ENCODE results near the gene EFCAB6.

Gene EFCAB6

GRCh38 chr22:43569111-43569510, 243.0 kb downstream of the EFCAB6 start:
- H3K4me3 ChIP-seq (ENCODE audit: low read depth, low read length) = no peak overlapping the region
- DNase-seq (ENCODE audit: low read depth) = no peak
- no peak for TF ChIP-seq CTCF (IDR thresholded peaks at IDR 0.05; ENCODE audit: low read depth, low read length, missing control alignments)
- in situ Hi-C loops (cut with HindIII; ENCODE audit: low sequenced_read_pairs) = no loop called here

GRCh38 chr22:43567691-43568324, 244.3 kb downstream of the EFCAB6 start:
- H3K4me3 ChIP-seq (ENCODE audit: low read depth, low read length) = no peak overlapping the region
- no peak for DNase-seq (ENCODE audit: low read depth)
- TF ChIP-seq CTCF (IDR thresholded peaks at IDR 0.05; ENCODE audit: low read depth, low read length, missing control alignments) = no peak
- in situ Hi-C loops (cut with HindIII; ENCODE audit: low sequenced_read_pairs) = no loop called here

GRCh38 chr22:43566561-43567332, 245.4 kb downstream of the EFCAB6 start:
- TF ChIP-seq CTCF (IDR thresholded peaks at IDR 0.05; ENCODE audit: low read depth, low read length, missing control alignments) = no peak
- no peak overlapping the region for H3K4me3 ChIP-seq (ENCODE audit: low read depth, low read length)
- DNase-seq (ENCODE audit: low read depth) = no peak
- in situ Hi-C loops (cut with HindIII; ENCODE audit: low sequenced_read_pairs) = no loop called here

GRCh38 chr22:43566021-43566420, 246.1 kb downstream of the EFCAB6 start:
- DNase-seq (ENCODE audit: low read depth) = no peak
- H3K4me3 ChIP-seq (ENCODE audit: low read depth, low read length) = no peak overlapping the region
- TF ChIP-seq CTCF (IDR thresholded peaks at IDR 0.05; ENCODE audit: low read depth, low read length, missing control alignments) = no peak
- in situ Hi-C loops (cut with HindIII; ENCODE audit: low sequenced_read_pairs) = no loop called here

- DNase-seq (ENCODE audit: low read depth) = no peak
- no peak for TF ChIP-seq CTCF (IDR thresholded peaks at IDR 0.05; ENCODE audit: low read depth, low read length, missing control alignments)
- H3K4me3 ChIP-seq (ENCODE audit: low read depth, low read length) = no peak overlapping the region
- in situ Hi-C loops (cut with HindIII; ENCODE audit: low sequenced_read_pairs) = no loop called here
Observed at GRCh38 chr22:43564859-43565258, 247.2 kb downstream of the EFCAB6 start.

GRCh38 chr22:43563571-43563970, 248.5 kb downstream of the EFCAB6 start:
- in situ Hi-C loops (cut with HindIII; ENCODE audit: low sequenced_read_pairs) = no loop called here
- no peak for DNase-seq (ENCODE audit: low read depth)
- no peak overlapping the region for H3K4me3 ChIP-seq (ENCODE audit: low read depth, low read length)
- TF ChIP-seq CTCF (IDR thresholded peaks at IDR 0.05; ENCODE audit: low read depth, low read length, missing control alignments) = no peak

All from astrocyte of the cerebellum (primary cell).